Measurements from ENCODE around the gene CHST1. TPM values are rescaled to one million over a fixed set of nuclear protein-coding genes. Genes with fewer than 3 reads are reported as not detected.

Gene CHST1
- total RNA-seq, 1 donor from 2014 or later, result 59.2 TPM

DNA sequence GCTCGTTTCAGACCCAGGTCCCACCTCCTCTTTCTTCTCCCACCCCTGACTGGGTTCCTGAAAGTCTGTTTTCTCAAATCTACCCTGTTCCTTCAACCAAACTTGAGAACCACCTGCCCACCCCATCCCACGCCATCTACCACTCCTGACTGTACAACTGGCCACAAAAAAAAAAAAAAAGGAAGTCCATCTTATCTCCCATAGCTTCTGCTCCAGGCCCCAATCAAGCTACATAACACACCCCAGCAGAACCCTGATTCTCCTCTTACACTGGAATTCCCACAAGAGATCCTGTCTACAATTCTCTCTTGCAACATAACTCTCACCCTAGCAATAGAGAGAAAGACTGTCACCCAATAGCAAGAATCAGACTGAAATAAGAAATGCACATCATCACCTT lies 39.2 kb upstream of the CHST1 start:
- H3K4me1 Mint-ChIP-seq (ENCODE audit: low read depth, unreplicated experiment), result no peaks in the 10 kb centered on the region
- H3K27ac Mint-ChIP-seq (ENCODE audit: unreplicated experiment), result no peak overlapping the region
- H3K9me3 Mint-ChIP-seq (ENCODE audit: unreplicated experiment), result peaks cover 2% of the 10 kb centered on the region
- H3K27me3 Mint-ChIP-seq (ENCODE audit: unreplicated experiment), result peaks cover 1% of the 10 kb centered on the region
- no peak for TF ChIP-seq CTCF (IDR thresholded peaks at IDR 0.05; ENCODE audit: partially characterized antibody, unreplicated experiment)
- peaks cover 2% of the 10 kb centered on the region for H3K36me3 Mint-ChIP-seq (ENCODE audit: unreplicated experiment)
- no peak overlapping the region for H3K4me3 Mint-ChIP-seq (ENCODE audit: unreplicated experiment)
- no peak for DNase-seq

DNA sequence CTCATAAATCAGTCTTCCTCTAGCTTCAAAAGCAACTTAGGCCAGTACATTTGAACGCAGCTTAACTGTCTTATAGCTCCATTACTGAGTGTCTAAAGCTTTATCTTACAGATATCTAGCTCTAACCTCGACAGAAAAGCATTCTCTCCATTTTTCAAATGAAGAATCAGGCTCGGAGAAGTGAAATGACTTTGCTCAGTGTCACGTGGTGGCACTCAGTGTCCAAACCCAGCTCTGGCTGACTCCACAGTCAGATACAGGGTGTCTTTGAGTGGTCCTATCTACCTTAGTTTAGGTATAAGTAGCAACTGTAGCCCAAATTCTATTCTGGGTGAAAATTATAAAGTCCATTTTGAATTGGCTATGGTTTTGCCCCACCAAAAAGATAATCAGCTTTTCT lies 38.7 kb upstream of the CHST1 start:
- no peaks in the 10 kb centered on the region for H3K4me1 Mint-ChIP-seq (ENCODE audit: low read depth, unreplicated experiment)
- H3K9me3 Mint-ChIP-seq (ENCODE audit: unreplicated experiment), result peaks cover 4% of the 10 kb centered on the region
- peaks cover 7% of the 10 kb centered on the region for H3K36me3 Mint-ChIP-seq (ENCODE audit: unreplicated experiment)
- no peak overlapping the region for H3K27ac Mint-ChIP-seq (ENCODE audit: unreplicated experiment)
- no peak for TF ChIP-seq CTCF (IDR thresholded peaks at IDR 0.05; ENCODE audit: partially characterized antibody, unreplicated experiment)
- no peak overlapping the region for H3K4me3 Mint-ChIP-seq (ENCODE audit: unreplicated experiment)
- H3K27me3 Mint-ChIP-seq (ENCODE audit: unreplicated experiment), result peaks cover 1% of the 10 kb centered on the region
- no peak for DNase-seq

DNA sequence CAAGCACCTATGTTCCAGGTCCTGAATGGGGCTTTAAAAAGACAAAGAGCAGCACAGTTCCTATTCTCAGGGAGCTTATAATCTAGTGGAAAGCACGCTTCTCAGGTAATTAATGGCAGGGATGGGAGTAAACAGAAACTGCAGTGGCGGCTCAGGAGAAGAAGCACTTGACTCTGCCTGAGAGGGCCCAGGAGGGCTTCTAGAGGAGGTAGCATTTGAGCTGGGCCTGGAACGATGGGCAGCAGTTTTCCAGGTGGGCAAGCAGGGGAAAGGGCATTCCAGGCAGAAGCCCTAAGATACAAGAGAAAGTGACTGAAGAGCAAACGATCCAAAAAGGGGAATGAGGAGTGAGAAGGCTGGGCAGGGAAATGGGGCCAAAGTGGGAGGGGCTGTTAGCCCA lies 37.1 kb upstream of the CHST1 start:
- peaks cover 2% of the 10 kb centered on the region for H3K27me3 Mint-ChIP-seq (ENCODE audit: unreplicated experiment)
- peaks cover 8% of the 10 kb centered on the region for H3K36me3 Mint-ChIP-seq (ENCODE audit: unreplicated experiment)
- DNase-seq, result no peak
- no peaks in the 10 kb centered on the region for H3K4me1 Mint-ChIP-seq (ENCODE audit: low read depth, unreplicated experiment)
- TF ChIP-seq CTCF (IDR thresholded peaks at IDR 0.05; ENCODE audit: partially characterized antibody, unreplicated experiment), result no peak
- H3K4me3 Mint-ChIP-seq (ENCODE audit: unreplicated experiment), result no peak overlapping the region
- H3K9me3 Mint-ChIP-seq (ENCODE audit: unreplicated experiment), result peaks cover 4% of the 10 kb centered on the region
- no peak overlapping the region for H3K27ac Mint-ChIP-seq (ENCODE audit: unreplicated experiment)

GRCh38 chr11:45698777-45699497 lies 33.5 kb upstream of the CHST1 start:
- no peaks in the 10 kb centered on the region for H3K4me1 Mint-ChIP-seq (ENCODE audit: low read depth, unreplicated experiment)
- DNase-seq, result no peak
- TF ChIP-seq CTCF (IDR thresholded peaks at IDR 0.05; ENCODE audit: partially characterized antibody, unreplicated experiment), result no peak
- H3K27me3 Mint-ChIP-seq (ENCODE audit: unreplicated experiment), result peaks cover 4% of the 10 kb centered on the region
- H3K27ac Mint-ChIP-seq (ENCODE audit: unreplicated experiment), result no peak overlapping the region
- H3K9me3 Mint-ChIP-seq (ENCODE audit: unreplicated experiment), result peaks cover 4% of the 10 kb centered on the region
- H3K36me3 Mint-ChIP-seq (ENCODE audit: unreplicated experiment), result peaks cover 8% of the 10 kb centered on the region
- no peak overlapping the region for H3K4me3 Mint-ChIP-seq (ENCODE audit: unreplicated experiment)

- peaks cover 3% of the 10 kb centered on the region for H3K27me3 Mint-ChIP-seq (ENCODE audit: unreplicated experiment)
- no peak for DNase-seq
- H3K36me3 Mint-ChIP-seq (ENCODE audit: unreplicated experiment), result no peaks in the 10 kb centered on the region
- no peak for TF ChIP-seq CTCF (IDR thresholded peaks at IDR 0.05; ENCODE audit: partially characterized antibody, unreplicated experiment)
- H3K27ac Mint-ChIP-seq (ENCODE audit: unreplicated experiment), result no peak overlapping the region
- peaks cover 3% of the 10 kb centered on the region for H3K9me3 Mint-ChIP-seq (ENCODE audit: unreplicated experiment)
- H3K4me1 Mint-ChIP-seq (ENCODE audit: low read depth, unreplicated experiment), result no peaks in the 10 kb centered on the region
- no peak overlapping the region for H3K4me3 Mint-ChIP-seq (ENCODE audit: unreplicated experiment)
Observed at GRCh38 chr11:45692808-45693453, 27.5 kb upstream of the CHST1 start.
